ENCODE results near the gene SYCP2L. TPM values are rescaled to one million over a fixed set of nuclear protein-coding genes. Genes with fewer than 3 reads are reported as not detected.
"Not testable (repeated sequence)": the region's sequence is repeated elsewhere in the genome, so short reads cannot be mapped to it uniquely, and the experiment has no call there.

The SYCP2L gene
- total RNA-seq, 4 donors from 2014 or later = 0.13 to 2.9 (median 0.70) TPM

DNA sequence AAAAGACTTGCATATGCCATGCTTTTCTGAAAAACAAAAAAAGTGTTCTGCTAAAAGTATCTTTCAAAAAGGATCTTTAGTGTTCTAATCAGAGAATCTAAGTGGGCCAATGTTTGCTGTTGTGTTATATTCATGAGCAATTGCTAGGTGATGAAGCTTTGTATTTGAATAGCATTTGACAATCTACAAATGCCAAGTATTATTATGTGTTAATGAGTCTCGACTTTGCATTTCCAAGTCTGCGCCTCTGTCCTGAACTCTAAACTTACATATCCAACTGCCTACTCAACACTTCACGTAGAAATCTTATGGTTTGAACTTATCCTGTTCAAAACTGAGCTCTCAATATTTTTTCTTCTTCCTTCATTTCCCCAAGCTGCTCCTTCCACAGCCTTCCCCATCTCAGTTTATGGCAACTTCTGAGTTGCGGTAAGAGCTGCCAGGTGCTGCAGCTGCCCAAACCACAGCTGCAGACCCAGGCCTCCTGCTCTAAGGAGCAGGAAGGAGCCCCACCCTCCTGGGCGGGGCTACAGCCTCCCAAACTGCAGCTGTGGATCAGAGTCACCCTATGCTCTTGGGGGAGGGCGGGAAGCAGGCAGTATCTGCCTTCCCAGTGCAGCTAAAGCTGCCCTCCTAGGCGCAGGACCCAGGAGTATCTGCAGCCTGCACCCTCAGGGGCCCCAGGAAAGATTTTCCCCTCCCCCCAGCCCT lies 31.8 kb upstream of the SYCP2L start:
- 75% methylated on average over 6 of the region's 7 CpGs for WGBS
- Histone ChIP-seq H3K36me3 (no peaks in the 10 kb centered on the region), H3K4me1 (no peaks in the 10 kb centered on the region), H3K9me3 (peaks cover 0 to 6% (median 5%) of the 10 kb centered on the region in 4 donors), H3K27me3 (no peaks in the 10 kb centered on the region), H3K27ac (replicated peaks in 1 of 4) (no peak overlapping the region), H3K4me3 (no peak overlapping the region)
- intact Hi-C loops (cut with DNase I) = no loop called here
- peak; percentile 37 for DNase-seq (ENCODE audit: extremely low spot score)
- TF ChIP-seq POLR2AphosphoS5 (IDR thresholded peaks at IDR 0.05) (no peak), EP300 (IDR thresholded peaks at IDR 0.05) (no peak), POLR2A (IDR thresholded peaks at IDR 0.05; ENCODE audit: low read depth) (no peak)
- TF ChIP-seq, protein P1, sequence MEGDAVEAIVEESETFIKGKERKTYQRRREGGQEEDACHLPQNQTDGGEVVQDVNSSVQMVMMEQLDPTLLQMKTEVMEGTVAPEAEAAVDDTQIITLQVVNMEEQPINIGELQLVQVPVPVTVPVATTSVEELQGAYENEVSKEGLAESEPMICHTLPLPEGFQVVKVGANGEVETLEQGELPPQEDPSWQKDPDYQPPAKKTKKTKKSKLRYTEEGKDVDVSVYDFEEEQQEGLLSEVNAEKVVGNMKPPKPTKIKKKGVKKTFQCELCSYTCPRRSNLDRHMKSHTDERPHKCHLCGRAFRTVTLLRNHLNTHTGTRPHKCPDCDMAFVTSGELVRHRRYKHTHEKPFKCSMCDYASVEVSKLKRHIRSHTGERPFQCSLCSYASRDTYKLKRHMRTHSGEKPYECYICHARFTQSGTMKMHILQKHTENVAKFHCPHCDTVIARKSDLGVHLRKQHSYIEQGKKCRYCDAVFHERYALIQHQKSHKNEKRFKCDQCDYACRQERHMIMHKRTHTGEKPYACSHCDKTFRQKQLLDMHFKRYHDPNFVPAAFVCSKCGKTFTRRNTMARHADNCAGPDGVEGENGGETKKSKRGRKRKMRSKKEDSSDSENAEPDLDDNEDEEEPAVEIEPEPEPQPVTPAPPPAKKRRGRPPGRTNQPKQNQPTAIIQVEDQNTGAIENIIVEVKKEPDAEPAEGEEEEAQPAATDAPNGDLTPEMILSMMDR (IDR thresholded peaks at IDR 0.05) = no peak

GRCh38 chr6:10857259-10857658 lies 29.6 kb upstream of the SYCP2L start:
- intact Hi-C loops (cut with DNase I) = no loop called here
- Histone ChIP-seq H3K9me3 (peaks cover 0 to 6% (median 5%) of the 10 kb centered on the region in 4 donors), H3K36me3 (no peaks in the 10 kb centered on the region), H3K27ac (replicated peaks in 1 of 4) (no peak overlapping the region), H3K27me3 (no peaks in the 10 kb centered on the region), H3K4me1 (no peaks in the 10 kb centered on the region), H3K4me3 (no peak overlapping the region)
- WGBS = 88% methylated on average over 2 of the region's 2 CpGs
- DNase-seq (ENCODE audit: extremely low spot score) = no peak
- TF ChIP-seq POLR2AphosphoS5 (IDR thresholded peaks at IDR 0.05) = no peak
- no peak for TF ChIP-seq EP300 (IDR thresholded peaks at IDR 0.05)
- no peak for TF ChIP-seq POLR2A (IDR thresholded peaks at IDR 0.05; ENCODE audit: low read depth)
- TF ChIP-seq, protein P1 (IDR thresholded peaks at IDR 0.05) = no peak

DNA sequence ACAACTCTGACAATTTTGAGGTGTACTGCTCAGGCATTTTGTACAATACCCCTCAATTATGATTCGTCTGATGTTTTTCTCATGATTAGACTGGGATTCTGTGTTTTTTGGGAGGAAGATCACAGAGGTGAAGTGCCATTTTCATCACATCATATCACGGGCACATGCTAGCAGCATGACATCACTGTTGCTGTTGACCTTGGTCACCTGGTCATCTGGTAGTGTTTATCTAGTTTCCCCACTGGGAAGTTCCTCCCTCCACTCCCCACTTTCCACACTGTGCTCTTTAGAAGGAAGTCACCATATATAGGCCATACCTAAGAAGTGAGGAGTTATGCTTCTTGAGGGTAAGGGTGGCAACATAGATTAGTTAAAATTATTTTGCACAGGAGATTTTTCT lies 25.8 kb upstream of the SYCP2L start:
- no peak for DNase-seq (ENCODE audit: extremely low spot score)
- TF ChIP-seq, protein P1 (IDR thresholded peaks at IDR 0.05) = no peak
- TF ChIP-seq EP300 (IDR thresholded peaks at IDR 0.05) (no peak), POLR2AphosphoS5 (IDR thresholded peaks at IDR 0.05) (no peak), POLR2A (IDR thresholded peaks at IDR 0.05; ENCODE audit: low read depth) (no peak)
- Histone ChIP-seq H3K27me3 (no peaks in the 10 kb centered on the region), H3K4me1 (no peaks in the 10 kb centered on the region), H3K4me3 (no peak overlapping the region), H3K27ac (replicated peaks in 1 of 4) (no peak overlapping the region), H3K9me3 (no peaks in the 10 kb centered on the region), H3K36me3 (no peaks in the 10 kb centered on the region)
- intact Hi-C loops (cut with DNase I) = no loop called here
- WGBS = 88% methylated on average over 2 of the region's 2 CpGs

DNA sequence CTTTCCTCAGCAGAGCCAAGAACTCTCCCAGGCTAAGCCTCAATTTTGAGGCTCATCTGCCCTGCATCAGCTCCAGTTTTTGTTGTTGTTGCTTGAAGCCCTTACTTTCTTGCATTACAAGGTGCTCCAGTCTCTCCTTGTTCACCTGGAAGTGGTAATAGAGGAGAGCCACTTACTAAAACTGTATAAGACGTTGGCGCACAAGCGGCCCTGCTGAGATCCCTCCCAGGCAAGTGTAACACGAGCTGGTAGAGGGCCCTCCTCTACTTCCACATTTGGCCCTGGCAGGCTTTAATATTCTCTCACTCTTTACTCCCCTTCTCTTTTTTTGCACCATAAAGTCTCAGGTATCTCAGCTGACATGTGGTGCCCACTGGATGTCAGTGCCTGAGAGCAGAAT lies 24.5 kb upstream of the SYCP2L start:
- no peaks in the 10 kb centered on the region for H3K36me3 ChIP-seq
- WGBS = 86% methylated on average over 4 of the region's 4 CpGs
- peak; percentile 57 for DNase-seq (ENCODE audit: extremely low spot score)
- no peaks in the 10 kb centered on the region for H3K9me3 ChIP-seq
- no peaks in the 10 kb centered on the region for H3K4me1 ChIP-seq
- H3K27me3 ChIP-seq = no peaks in the 10 kb centered on the region
- no peak overlapping the region for H3K27ac ChIP-seq (replicated peaks in 1 of 4)
- intact Hi-C loops (cut with DNase I) = no loop called here
- TF ChIP-seq POLR2AphosphoS5 (IDR thresholded peaks at IDR 0.05) = no peak
- no peak for TF ChIP-seq EP300 (IDR thresholded peaks at IDR 0.05)
- no peak for TF ChIP-seq POLR2A (IDR thresholded peaks at IDR 0.05; ENCODE audit: low read depth)
- TF ChIP-seq, protein P1 (IDR thresholded peaks at IDR 0.05) = no peak
- H3K4me3 ChIP-seq = no peak overlapping the region

DNA sequence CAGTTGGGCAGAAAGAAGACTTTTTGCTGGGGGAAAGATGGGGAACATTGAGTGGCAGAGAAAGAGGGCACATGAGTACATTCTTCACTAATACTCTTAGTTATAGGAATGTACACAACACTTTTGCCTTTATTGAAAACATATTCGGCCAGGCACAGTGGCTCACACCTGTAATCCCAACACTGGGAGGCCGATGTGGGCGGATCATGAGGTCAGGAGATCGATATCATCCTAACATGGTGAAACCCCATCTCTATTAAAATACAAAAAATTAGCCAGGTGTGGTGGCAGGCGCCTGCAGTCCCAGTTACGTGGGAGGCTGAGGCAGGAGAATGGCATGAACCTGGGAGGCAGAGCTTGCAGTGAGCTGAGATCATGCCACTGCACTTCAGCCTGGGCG lies 23.8 kb upstream of the SYCP2L start:
- H3K4me1 ChIP-seq = not testable (repeated sequence)

DNA sequence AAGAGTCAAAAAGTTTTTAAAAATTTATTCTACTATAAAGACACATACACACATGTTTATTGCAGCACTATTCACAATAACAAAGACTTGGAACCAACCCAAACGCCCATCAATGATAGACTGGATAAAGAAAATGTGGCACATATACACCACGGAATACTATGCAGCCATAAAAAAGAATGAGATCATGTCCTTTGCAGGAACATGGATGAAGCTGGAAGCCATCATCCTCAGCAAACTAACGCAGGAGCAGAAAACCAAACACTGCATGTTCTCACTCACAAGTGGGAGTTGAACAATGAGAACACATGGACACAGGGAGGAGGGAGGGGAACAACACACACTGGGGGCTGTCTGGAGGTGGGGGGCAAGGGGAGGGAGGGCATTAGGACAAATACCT lies 20.1 kb upstream of the SYCP2L start:
- DNase-seq (ENCODE audit: extremely low spot score); H3K27me3 ChIP-seq; intact Hi-C loops (cut with DNase I); H3K9me3 ChIP-seq; H3K27ac ChIP-seq (replicated peaks in 1 of 4); H3K4me1 ChIP-seq; H3K4me3 ChIP-seq; H3K36me3 ChIP-seq: not testable (repeated sequence)
- WGBS = 93% methylated on average over 3 of the region's 3 CpGs

More for the DNA sequence above, 23.8 kb upstream of the SYCP2L start:
- H3K36me3 ChIP-seq; intact Hi-C loops (cut with DNase I); H3K4me3 ChIP-seq; H3K9me3 ChIP-seq; H3K27ac ChIP-seq (replicated peaks in 1 of 4); H3K27me3 ChIP-seq: not testable (repeated sequence)
- WGBS = 89% methylated on average over 7 of the region's 7 CpGs
- DNase-seq (ENCODE audit: extremely low spot score) = peak; percentile 57
